ENCODE results near the gene ADGRE3. TPM values are rescaled to one million over a fixed set of nuclear protein-coding genes. Genes with fewer than 3 reads are reported as not detected.

ADGRE3 gene
- total RNA-seq, 1 experiment from 2014 or later = not detected

- Histone ChIP-seq H2BK15ac (ENCODE audit: low read depth, low read length) (no peak overlapping the region), H3K23ac (ENCODE audit: insufficient read length, low read depth, low read length) (no peak overlapping the region), H3K4ac (ENCODE audit: low read depth, low read length) (no peak overlapping the region), H2AFZ (ENCODE audit: low read length) (no peak overlapping the region), H3K4me1 (ENCODE audit: insufficient read depth, low read length) (no peaks in the 10 kb centered on the region), H3K27me3 (ENCODE audit: insufficient read depth, low read length) (no peaks in the 10 kb centered on the region), H2BK12ac (ENCODE audit: insufficient read length, low read depth, low read length) (no peak overlapping the region), H4K8ac (replicated peaks; ENCODE audit: insufficient read length, low read depth, low read length) (no peak overlapping the region), H3K79me2 (ENCODE audit: insufficient read depth, low read length) (no peaks in the 10 kb centered on the region), H3K9me3 (ENCODE audit: control insufficient read depth, low read depth, low read length) (no peaks in the 10 kb centered on the region), H4K91ac (ENCODE audit: insufficient read length, low read depth, low read length) (no peak overlapping the region), H4K5ac (ENCODE audit: insufficient read length, low read depth, low read length) (no peak overlapping the region), H3K14ac (ENCODE audit: insufficient read depth, low read length) (no peak overlapping the region), H3K27ac (ENCODE audit: insufficient read length, low read depth, low read length) (no peak overlapping the region), H3K56ac (ENCODE audit: insufficient read length, low read depth, low read length) (no peak overlapping the region), H3T11ph (ENCODE audit: low read length) (no peak overlapping the region), H2BK20ac (ENCODE audit: low read depth, low read length, poor library complexity, severe bottlenecking) (no peak overlapping the region), H3K9ac (ENCODE audit: extremely low read depth, insufficient read length, low read length) (no peak overlapping the region), H3K4me2 (ENCODE audit: insufficient read depth, insufficient read length, low read length) (no peak overlapping the region), H4K20me1 (ENCODE audit: control insufficient read depth, insufficient read depth, insufficient read length) (no peaks in the 10 kb centered on the region), H2BK5ac (ENCODE audit: insufficient read length, low read length) (no peak overlapping the region), H3K18ac (ENCODE audit: insufficient read length, low read depth, low read length) (no peak overlapping the region), H3K79me1 (ENCODE audit: insufficient read depth, low read depth, low read length, poor library complexity, severe bottlenecking) (no peaks in the 10 kb centered on the region), H2AK5ac (ENCODE audit: insufficient read length, low read length) (no peak overlapping the region), H3K23me2 (ENCODE audit: insufficient read length, low read depth, low read length, poor library complexity, severe bottlenecking) (no peaks in the 10 kb centered on the region), H2BK120ac (ENCODE audit: low read depth, low read length, poor library complexity, severe bottlenecking) (no peak overlapping the region)
- no peaks in the 10 kb centered on the region for H3K4me1 Mint-ChIP-seq
- H3K9me3 Mint-ChIP-seq = peaks cover 7 to 86% of the 10 kb centered on the region in 2 experiments; a peak in 4 of 5 replicates
- H3K27me3 Mint-ChIP-seq (ENCODE audit: low read depth) = no peaks in the 10 kb centered on the region; the same call in none of the 2 replicates
- H3K36me3 Mint-ChIP-seq (ENCODE audit: insufficient read depth in 1 of 3, low read depth in 3 of 3) = peaks cover 0 to 3% (median 0%) of the 10 kb centered on the region in 3 experiments; a peak in 3 of 7 replicates
- no peak overlapping the region for H3K4me3 Mint-ChIP-seq
- DNase-seq = no peak
- no CpG with 5 or more reads among the region's 7 CpGs for WGBS (ENCODE audit: extremely low coverage, insufficient read length, low lambda C conversion rate)
- H3K27ac Mint-ChIP-seq = no peak overlapping the region
- no peak for TF ChIP-seq CTCF (conservative IDR thresholded peaks at IDR 0.05)
Measured at GRCh38 chr19:14654786-14655560, 19.7 kb downstream of the ADGRE3 start.

Measured in H9 (cell line).